K562 (cell line): ENCODE results near the gene UBA52. TPM values are rescaled to one million over a fixed set of nuclear protein-coding genes. Genes with fewer than 3 reads are reported as not detected.

Experiments used
- ATF3 ChIP-seq, 2 experiments: fragments of 450-650 bp in 1 of 2; sonication (generic) in 1 of 2; formaldehyde crosslinking in 1 of 2; IDR thresholded peaks in 1 of 2; conservative IDR thresholded peaks in 1 of 2; 2 replicates each; pipeline versions ENCODE4 v1.6.1 to v1.8.1; 2016 to 2023; ENCODE audit warnings: mild to moderate bottlenecking in 2 of 2, moderate library complexity in 2 of 2, inconsistent platforms in 1 of 2, missing genetic modification reagents in 1 of 2
- DDX20 ChIP-seq: fragments of 450-650 bp; IDR thresholded peaks from 2 replicates; pipeline ENCODE4 v1.6.1; 2016; ENCODE audit warnings: missing genetic modification characterization, low read depth, mild to moderate bottlenecking, missing compliant biosample characterization, moderate library complexity
- FOXK1 ChIP-seq: sonication (generic); formaldehyde crosslinking; IDR thresholded peaks from 2 replicates; pipeline ENCODE4 v1.8.0; 2022; ENCODE audit warnings: missing genetic modification reagents, mild to moderate bottlenecking, borderline replicate concordance
- GTF2A2 ChIP-seq: IDR thresholded peaks from 2 replicates; pipeline ENCODE4 v1.6.1; 2016; ENCODE audit warnings: mild to moderate bottlenecking, missing genetic modification characterization, missing compliant biosample characterization
- HNRNPK ChIP-seq: fragments of 200-400 bp; formaldehyde crosslinking; IDR thresholded peaks from one replicate; pipeline ENCODE4 v1.6.1; 2018; ENCODE audit warnings: mild to moderate bottlenecking, low read depth, low read length; ENCODE audit not compliant: poor library complexity, severe bottlenecking
- KLF1 ChIP-seq: fragments of 450-650 bp; IDR thresholded peaks from 2 replicates; pipeline ENCODE4 v1.6.1; 2016; ENCODE audit warnings: missing genetic modification characterization, missing compliant biosample characterization
- MCM3 ChIP-seq: fragments of 450-650 bp; IDR thresholded peaks from 2 replicates; pipeline ENCODE4 v1.6.1; 2016
- MXI1 ChIP-seq: IDR thresholded peaks from 2 replicates; pipeline ENCODE4 v1.6.1; 2011; ENCODE audit warnings: low read depth, mild to moderate bottlenecking, improper control_type of control experiment, low read length
- MYC ChIP-seq, 2 experiments: fragments of 250-450 bp in 1 of 2; sonication (Bioruptor Pico) in 1 of 2; IDR thresholded peaks; 2 replicates each; pipeline versions ENCODE4 v1.5.1 to v1.6.1; 2012 to 2021; ENCODE audit warnings: low read depth in 2 of 2, borderline replicate concordance in 1 of 2, improper control_type of control experiment in 1 of 2, low read length in 1 of 2, mild to moderate bottlenecking in 1 of 2, moderate library complexity in 1 of 2
- NFRKB ChIP-seq: fragments of 450-650 bp; IDR thresholded peaks from 2 replicates; pipeline ENCODE4 v1.6.1; 2016; ENCODE audit warnings: low read depth
- PKNOX1 ChIP-seq: fragments of 450-650 bp; IDR thresholded peaks from 2 replicates; pipeline ENCODE4 v1.6.1; 2016
- SAFB2 ChIP-seq: fragments of 200-400 bp; formaldehyde crosslinking; IDR thresholded peaks from 2 replicates; pipeline ENCODE4 v1.6.1; 2018; ENCODE audit warnings: borderline replicate concordance, low read length, low read depth, moderate library complexity; ENCODE audit not compliant: severe bottlenecking
- TCF3 ChIP-seq: sonication (generic); formaldehyde crosslinking; IDR thresholded peaks from 2 replicates; pipeline ENCODE4 v1.4.0; 2020; ENCODE audit warnings: mild to moderate bottlenecking, missing genetic modification reagents
- TOE1 ChIP-seq, 2 experiments: fragments of 450-650 bp in 1 of 2; sonication (generic) in 1 of 2; formaldehyde crosslinking in 1 of 2; IDR thresholded peaks; 2 replicates each; pipeline versions ENCODE4 v1.7.1 to v1.8.0; 2016 to 2022; ENCODE audit warnings: borderline replicate concordance in 2 of 2, mild to moderate bottlenecking in 2 of 2, antibody characterized with exemption in 1 of 2, inconsistent platforms in 1 of 2, low read depth in 1 of 2, missing genetic modification reagents in 1 of 2, moderate library complexity in 1 of 2
- TRIM24 ChIP-seq, 2 experiments: fragments of 450-650 bp; IDR thresholded peaks; 2 replicates each; pipeline ENCODE4 v1.6.1; 2016
- XRCC4 ChIP-seq: IDR thresholded peaks from one replicate; pipeline ENCODE4 v1.6.1; 2011; ENCODE audit not compliant: insufficient read depth, insufficient read length; ENCODE audit errors: extremely low read depth
- ZBTB43 ChIP-seq: sonication (generic); formaldehyde crosslinking; IDR thresholded peaks from 2 replicates; pipeline ENCODE4 v1.8.0; 2023; ENCODE audit warnings: mild to moderate bottlenecking, missing genetic modification reagents
- ZNF121 ChIP-seq: sonication (generic); formaldehyde crosslinking; conservative IDR thresholded peaks from 2 replicates; pipeline ENCODE4 v1.8.0; 2022; ENCODE audit warnings: missing genetic modification reagents
- ZNF384 ChIP-seq: IDR thresholded peaks from 2 replicates; pipeline ENCODE4 v1.6.1; 2012; ENCODE audit warnings: low read depth, low read length, improper control_type of control experiment
- ZNF398 ChIP-seq: fragments of 250-450 bp; sonication (Bioruptor Pico); IDR thresholded peaks from 2 replicates; pipeline ENCODE4 v1.8.0; 2021; ENCODE audit warnings: moderate library complexity, mild to moderate bottlenecking, inconsistent platforms
- ZNF699 ChIP-seq: fragments of 250-450 bp; sonication (Bioruptor Pico); IDR thresholded peaks from 2 replicates; pipeline ENCODE4 v1.8.0; 2021; ENCODE audit warnings: mild to moderate bottlenecking, moderate library complexity; ENCODE audit not compliant: insufficient replicate concordance
- polyA plus RNA-seq, 8 experiments: library from polyadenylated mRNA; depleted of rRNA in 4 of 8; stranded (reverse) in 5 of 8; unstranded in 3 of 8; fragments of >200 nt; fragmentation: Nextera tagmentation in 2 of 8; fragmentation: Illumina TruSeq in 1 of 8; extraction: Ambion mirVana in 2 of 8; extraction: Trizol in 1 of 8; gene quantifications; 2 replicates each; pipeline versions ENCODE4 v1.2.1 to v1.2.3, GENCODE V29; 2011 to 2014; ENCODE audit warnings: inconsistent platforms in 1 of 8, missing spikeins in 1 of 8
- total RNA-seq, 7 experiments: library from RNA; depleted of rRNA in 6 of 7; stranded (reverse); fragments of >200 nt in 6 of 7; fragmentation: Illumina TruSeq in 2 of 7; extraction: Trizol in 2 of 7; gene quantifications; 2 replicates each; pipeline versions ENCODE4 v1.2.1 to v1.2.3, GENCODE V29; 2011 to 2021; ENCODE audit warnings: low replicate concordance in 1 of 7

UBA52 gene
- total and polyA plus RNA-seq, 9 of the 15 experiments (the other 6 are each of a cell fraction or from before 2014, with no cell fraction given), result 1,110 to 2,751 (median 1,733) TPM

GRCh38 chr19:18589380-18590272, 18.0 kb downstream of the UBA52 start (continued):
- TF ChIP-seq ZNF398 (CRISPR knock-in tag) (no peak), PKNOX1 (no peak), ZNF384 (peak; percentile 80), DDX20 (tag) (no peak), ZBTB43 (CRISPR knock-in tag) (no peak), HNRNPK (no peak), MXI1 (peak; percentile 64), TRIM24 (IDR thresholded peaks at IDR 0.05) (no peak), XRCC4 (no peak), TOE1 (IDR thresholded peaks at IDR 0.05; ENCODE audit: borderline replicate concordance) (no peak), TOE1 (CRISPR knock-in tag; IDR thresholded peaks at IDR 0.05; ENCODE audit: borderline replicate concordance, low read depth) (no peak), MYC (IDR thresholded peaks at IDR 0.05; ENCODE audit: low read depth, low read length) (peak; percentile 97), MYC (CRISPR knock-in tag; IDR thresholded peaks at IDR 0.05; ENCODE audit: borderline replicate concordance, low read depth) (peak; percentile 63; the same call in 1 of the 2 replicates), ATF3 (IDR thresholded peaks at IDR 0.05) (no peak), ATF3 (CRISPR knock-in tag; conservative IDR thresholded peaks at IDR 0.05) (no peak), ZNF699 (CRISPR knock-in tag) (no peak), GTF2A2 (no peak), TCF3 (CRISPR knock-in tag) (peak; percentile 51; the same call in 1 of the 2 replicates), MCM3 (no peak), ZNF121 (CRISPR knock-in tag) (no peak), SAFB2 (no peak), KLF1 (tag) (peak; percentile 45; the same call in 1 of the 2 replicates), FOXK1 (peak; percentile 73; the same call in 1 of the 2 replicates), NFRKB (0 out of 2 replicates have a peak, but pooled peaks have one; percentile 5)
